Activated CD4-positive, alpha-beta T cell treated with anti-CD3 and anti-CD28 coated beads for 1 hour (primary cell): ENCODE results near the gene RGL4.

ENCODE experiments used
- DNase-seq: peaks from one replicate; pipeline ENCODE4 v3.0.0-alpha.2; 2020

Gene RGL4

DNA sequence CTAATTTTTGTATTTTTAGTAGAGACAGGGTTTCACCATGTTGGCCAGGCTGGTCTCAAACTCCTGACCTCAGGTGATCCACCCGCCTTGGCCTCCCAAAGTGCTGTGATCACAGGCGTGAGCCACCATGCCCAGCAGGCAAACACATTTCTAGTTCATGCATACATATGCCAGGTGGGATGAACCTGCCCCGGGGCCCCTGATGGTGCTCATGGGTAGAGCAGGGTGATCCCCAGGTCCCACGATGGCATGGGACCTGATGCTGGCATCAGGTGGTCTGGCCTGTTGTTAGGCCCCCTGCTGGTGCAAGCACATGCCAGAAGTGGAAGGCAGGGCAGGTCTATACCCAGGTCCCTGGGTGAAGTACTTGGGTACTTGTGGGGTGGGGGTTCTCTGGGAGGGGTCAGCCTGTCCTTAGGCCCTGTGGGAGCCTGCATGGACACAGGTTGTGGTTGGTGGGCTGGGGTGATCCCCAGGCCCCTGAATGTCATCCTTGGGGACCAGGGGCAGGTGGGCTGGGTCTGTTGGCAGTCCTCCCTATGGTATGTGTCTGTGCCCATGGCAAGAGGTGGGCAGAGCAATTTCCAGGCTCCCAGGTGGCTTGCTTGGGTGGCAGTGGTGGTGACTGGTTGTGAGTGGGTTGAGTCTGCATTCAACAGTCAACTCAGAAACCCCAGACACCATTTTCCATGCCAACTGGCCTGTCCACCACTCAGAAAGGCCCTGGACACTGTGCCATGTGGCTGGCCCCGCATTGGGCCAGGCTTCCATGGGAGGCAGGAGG, 9.6 kb upstream of the RGL4 start:
- DNase-seq = no peak

- DNase-seq = no peak
Observed at GRCh38 chr22:23682077-23682476, 8.7 kb upstream of the RGL4 start.

DNA sequence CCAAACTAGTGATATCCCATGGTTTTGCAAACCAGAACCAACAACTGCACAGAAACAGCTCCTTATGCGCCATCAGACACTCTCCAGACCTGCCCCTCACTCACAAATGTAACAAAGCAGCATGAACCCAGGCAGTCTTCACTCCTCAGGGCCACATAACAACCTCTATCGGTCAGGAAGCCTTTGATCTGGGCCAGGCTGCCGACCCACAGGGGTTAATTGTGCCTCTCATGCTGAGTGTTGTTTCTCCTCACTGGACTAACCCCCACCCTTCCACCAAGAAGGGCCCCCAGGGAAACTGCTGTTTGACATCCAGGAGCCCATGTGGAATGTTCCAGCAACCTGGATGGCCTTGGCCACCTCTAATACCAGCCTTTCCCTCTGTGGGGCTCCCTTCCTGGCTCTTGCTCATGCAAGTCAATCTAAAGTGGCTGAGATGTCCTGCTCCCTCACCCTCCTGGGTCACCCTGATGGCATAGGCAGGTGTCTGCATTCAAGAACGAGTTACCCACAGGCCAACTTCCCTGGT, 7.9 kb upstream of the RGL4 start:
- DNase-seq = no peak

DNA sequence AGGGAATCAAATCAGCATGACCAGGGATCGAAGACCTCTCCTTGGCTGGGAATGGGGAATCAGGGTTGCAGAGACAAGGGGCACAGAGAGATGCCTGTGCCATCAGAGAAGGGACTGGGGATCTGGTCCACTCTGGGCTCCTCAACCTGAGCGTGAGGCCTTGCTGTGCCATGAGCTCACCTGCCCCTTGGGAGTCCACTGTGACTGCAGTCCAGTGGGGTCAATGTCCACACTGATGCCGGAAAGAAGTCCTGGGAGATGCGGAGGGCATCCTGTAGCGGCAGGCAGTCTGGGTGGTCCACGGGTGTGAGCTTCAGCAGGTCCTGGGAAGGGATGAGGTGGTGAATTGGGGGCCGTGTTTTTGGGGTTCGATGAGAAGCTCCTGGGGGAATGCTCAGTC, 7.3 kb upstream of the RGL4 start:
- DNase-seq = no peak

DNA sequence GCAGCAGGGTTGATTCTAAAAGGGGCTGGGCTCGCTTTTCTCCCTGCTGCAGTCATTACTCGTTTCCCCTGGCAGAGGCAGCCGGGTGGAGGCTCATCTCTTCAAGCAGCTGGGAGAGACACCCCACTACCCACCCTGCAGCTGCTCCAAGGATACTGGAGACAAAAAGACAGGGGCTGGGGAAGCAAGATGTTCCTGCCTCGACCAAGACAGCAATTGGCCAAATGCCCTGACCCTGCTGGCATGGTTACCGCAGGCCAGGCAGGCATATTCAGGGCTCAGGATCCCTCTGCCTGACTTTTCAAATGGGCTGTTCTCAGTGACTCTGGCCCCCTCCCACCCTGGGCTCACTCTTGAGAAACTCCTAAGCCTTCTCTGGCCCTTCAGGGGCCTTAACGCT, 6.8 kb upstream of the RGL4 start:
- DNase-seq = no peak

- DNase-seq = no peak
Observed at GRCh38 chr22:23684561-23685031, 6.2 kb upstream of the RGL4 start.

DNA sequence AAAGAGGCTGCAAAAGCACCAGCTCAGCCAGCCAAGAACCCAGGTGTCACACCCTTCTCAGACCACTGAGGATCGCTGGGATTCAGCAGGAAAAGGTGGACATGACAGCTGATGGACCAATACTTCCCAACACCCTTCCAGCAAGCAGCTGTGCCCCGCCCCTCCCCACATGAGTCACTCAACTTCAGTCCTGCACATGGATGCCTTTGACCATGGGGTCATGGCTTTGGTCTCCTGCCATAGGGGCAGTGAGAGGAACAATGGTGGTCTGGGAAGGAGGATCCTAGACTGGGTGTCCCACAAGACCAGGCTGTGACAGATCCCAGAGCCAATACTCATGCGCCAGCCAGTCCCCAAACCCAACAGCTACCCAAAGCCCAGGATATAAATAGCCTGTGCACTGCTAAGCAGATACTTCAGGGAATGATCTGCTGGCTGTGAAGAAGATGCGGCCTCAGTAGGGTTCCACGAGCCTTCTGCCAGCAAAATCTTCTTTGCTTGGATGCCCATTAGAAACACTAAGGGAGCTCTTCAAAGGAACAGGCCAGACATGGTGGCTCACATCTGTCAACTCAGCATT, 5.5 kb upstream of the RGL4 start:
- no peak for DNase-seq

DNA sequence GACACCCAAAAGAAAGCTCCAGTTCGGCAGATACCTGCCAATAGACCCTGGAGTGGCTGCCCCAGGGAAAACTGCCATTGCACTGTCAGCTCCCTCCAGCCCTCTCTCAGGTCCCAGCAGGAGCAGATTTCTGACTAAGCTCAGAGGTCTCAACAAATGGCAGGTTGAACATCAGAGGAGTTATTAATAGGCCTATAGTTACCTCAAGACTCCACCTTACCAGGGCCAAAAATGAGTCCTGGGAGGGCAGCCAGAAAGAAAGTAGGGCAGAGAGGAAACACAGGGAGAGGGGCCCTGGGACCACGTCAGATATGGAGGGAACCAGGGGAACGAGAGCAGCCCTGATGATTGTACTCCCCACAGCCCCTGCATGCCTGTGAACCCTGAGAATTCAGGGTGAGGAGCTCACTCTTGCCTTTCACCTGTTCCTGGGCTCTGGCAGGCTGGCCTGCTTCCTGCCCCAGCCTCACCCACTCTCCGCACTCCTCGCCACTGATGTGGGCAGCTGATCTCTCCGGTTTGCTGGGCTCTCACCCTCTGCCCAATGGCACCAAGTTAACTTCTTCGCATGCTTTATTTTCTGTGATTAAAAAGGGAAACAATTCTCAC, 4.3 kb upstream of the RGL4 start:
- no peak for DNase-seq

DNA sequence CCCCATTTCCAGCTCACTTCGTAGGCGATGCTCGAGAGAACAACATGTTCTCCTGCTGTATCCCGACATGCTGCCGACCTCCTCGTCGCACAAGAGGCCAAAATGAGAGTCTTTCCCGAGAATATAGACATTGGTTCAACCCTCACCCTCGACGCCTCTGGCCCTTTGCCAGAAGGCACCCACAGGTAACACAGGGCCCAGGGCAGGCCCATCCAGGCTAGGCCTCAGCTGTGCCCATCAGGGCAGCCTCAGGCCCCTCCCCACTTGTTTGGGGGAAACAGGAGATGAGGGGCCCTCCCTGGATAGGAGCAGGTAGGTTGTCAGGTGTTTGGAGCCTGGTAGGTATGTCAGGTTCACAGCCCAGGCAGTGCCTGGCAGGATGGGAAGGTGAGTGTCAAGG, 2.7 kb upstream of the RGL4 start:
- DNase-seq = no peak

GRCh38 chr22:23688571-23688970, 2.2 kb upstream of the RGL4 start:
- DNase-seq = no peak

DNA sequence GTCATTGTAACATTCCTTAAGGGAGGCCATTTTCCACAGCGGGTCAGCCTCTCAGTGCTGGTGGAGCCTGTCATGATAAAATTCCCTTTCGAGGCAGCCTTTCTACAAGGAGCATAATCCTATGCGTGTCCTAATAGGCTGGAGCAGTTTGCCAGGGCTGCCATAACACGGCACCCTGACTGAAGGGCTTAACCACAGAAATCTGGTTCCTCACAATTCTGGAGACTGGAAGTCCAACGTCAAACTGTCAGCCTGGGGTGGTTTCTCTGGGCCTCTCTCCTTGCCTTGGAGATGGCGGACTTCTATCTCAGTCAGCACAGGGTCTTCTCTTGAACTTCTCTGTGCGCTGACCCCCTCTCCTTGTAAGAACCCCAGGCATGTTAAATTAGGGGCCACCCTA, 1.4 kb upstream of the RGL4 start:
- DNase-seq = no peak

DNA sequence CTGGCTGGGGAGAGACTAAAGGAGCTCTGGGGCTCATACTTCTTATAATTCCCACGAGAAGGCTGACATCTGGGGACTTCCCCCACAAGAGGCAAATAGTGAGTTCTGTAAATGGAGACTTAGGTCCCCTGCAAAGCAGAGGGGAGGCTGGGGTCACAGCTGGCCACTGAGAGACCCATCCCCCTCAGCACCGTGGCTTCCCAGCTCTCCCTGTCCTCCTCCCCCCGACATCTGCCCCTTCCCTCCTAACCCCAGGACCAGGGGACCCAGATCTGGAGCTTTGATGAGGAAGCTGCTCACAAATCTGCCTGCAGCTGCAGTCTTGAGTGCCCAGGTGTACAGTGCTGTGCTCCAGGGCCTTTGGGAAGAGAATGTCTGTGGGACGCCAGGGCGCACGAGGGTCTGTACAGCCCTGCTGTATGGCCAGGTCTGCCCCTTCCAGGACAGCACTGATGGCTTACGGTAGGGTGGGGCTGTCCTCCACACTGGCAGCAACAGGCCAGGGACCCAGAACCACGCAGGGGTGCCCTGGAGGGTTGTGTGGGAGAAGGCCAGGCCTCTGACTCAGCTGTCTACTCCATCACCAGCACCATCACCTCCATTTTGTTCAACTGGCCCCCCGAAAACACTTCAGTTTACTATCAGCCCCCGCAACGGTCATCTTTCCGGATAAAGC, 1.1 kb downstream of the RGL4 start:
- no peak for DNase-seq

GRCh38 chr22:23692598-23693291, 1.9 kb downstream of the RGL4 start:
- DNase-seq = no peak

DNA sequence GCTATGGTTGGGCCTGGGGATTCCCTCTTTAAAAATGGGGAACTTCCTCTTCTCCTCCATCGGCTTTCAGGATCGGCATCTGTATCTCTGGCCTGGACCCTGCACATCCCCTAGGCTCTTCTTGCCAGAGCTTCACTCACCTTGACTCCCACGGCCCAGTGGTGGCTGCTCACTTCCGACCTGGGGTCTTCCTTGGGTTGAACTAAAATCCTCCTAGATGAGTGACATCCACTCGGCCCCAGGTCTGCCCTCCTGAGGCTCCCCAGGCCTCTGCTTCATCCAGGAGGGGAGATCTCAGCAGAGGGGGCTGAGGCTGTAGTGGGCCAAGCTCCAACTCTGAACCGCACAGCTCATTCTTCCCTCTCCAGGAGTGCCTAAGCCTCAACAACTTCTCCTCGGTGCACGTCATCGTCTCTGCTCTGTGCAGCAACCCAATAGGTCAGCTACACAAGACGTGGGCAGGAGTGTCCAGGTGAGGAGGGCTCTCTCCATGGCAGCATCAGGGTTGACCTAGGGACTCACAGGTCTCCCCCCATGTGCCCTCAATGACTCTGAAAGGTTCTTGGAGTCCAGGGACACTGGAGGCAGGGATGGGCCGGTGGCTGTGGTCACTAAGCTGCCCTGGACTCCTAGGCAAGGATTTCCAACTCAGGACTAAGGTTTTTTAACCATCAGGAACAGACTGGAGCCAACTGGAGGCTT, 3.3 kb downstream of the RGL4 start:
- no peak for DNase-seq

DNA sequence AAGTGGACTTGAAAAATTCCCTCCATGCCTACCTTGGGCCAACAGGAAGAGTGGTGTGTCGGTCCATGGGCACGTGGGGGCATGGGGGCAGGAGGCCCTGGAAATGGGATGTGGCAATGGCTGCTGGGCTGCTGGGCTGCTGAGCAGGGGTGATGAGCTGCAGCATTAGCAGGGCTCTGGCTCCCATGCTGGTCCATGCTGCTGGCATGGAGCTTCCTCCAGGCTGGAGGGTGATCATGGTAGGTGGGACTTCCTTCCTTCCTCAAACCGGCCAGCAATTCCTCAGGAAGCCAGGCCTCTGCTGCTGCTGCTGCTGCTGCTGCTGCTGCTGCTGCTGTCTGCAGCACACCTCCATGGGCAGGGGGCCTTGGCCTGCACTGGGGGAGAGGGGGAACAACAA, 4.3 kb downstream of the RGL4 start:
- DNase-seq = no peak

DNA sequence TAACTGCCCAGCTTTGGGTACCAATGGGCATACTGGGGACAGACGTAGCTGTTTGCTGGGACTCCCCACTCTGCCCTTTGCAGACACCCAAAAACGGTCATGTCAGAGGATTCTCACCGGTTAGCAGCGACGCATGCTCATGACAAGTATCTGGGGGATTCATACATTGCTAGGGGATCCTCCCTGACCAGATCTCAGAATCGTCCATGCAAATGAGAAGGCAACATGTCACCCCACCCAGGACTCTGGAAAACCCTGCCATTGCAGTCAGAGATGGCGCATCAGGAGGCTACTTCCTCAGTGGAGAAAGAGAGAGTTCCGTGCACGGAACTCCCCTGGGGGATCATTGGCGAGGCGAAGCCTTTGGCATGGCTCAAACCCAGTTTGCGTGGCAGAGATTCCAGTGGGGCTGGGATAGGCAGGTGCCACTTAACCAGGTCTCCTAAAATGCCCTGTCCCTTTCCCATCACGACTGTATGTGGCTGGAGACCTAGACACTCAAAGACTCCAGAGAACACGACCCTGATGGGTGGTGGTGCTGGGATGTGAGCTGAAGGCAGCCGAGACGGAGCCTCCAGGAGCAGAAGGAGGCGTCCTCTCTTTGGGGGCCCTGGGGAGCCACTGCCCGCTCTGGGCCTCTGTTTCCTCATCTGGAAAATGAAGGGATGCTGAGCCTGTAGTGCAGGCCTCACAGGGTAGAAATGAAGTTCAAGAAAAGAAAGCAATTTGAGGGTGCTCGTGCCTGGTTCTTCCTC, 4.9 kb downstream of the RGL4 start:
- no peak for DNase-seq

- peak; percentile 62 for DNase-seq
Observed at GRCh38 chr22:23696326-23696851, 5.6 kb downstream of the RGL4 start.

GRCh38 chr22:23697031-23697970, 6.5 kb downstream of the RGL4 start:
- DNase-seq = no peak

DNA sequence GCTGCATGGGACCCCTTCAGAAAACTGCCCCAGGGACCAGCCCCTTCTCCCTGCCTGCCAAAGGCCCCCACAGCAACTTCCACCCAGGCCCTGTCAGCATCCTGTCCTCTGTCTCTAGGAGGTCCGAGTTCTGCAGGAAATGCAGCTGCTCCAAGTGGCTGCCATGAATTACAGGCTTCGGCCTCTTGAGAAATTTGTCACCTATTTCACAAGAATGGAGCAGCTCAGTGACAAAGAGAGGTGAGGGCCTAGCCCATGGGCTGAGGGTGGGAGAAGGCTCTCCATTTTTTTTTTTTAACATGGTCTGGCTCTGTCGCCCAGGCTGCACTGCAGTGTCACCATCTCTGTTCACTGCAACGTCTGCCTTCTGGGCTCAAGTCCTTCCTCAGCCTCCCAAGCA, 7.3 kb downstream of the RGL4 start:
- no peak for DNase-seq

GRCh38 chr22:23698673-23699235, 7.9 kb downstream of the RGL4 start:
- DNase-seq = no peak
